Kidney capillary endothelial cell (primary cell): ENCODE data around the gene ARHGAP15.

Experiments used
- DNase-seq: peaks from one replicate; pipeline ENCODE4 v3.0.0-alpha.2; 2018; ENCODE audit warnings: low spot score

Gene ARHGAP15

DNA sequence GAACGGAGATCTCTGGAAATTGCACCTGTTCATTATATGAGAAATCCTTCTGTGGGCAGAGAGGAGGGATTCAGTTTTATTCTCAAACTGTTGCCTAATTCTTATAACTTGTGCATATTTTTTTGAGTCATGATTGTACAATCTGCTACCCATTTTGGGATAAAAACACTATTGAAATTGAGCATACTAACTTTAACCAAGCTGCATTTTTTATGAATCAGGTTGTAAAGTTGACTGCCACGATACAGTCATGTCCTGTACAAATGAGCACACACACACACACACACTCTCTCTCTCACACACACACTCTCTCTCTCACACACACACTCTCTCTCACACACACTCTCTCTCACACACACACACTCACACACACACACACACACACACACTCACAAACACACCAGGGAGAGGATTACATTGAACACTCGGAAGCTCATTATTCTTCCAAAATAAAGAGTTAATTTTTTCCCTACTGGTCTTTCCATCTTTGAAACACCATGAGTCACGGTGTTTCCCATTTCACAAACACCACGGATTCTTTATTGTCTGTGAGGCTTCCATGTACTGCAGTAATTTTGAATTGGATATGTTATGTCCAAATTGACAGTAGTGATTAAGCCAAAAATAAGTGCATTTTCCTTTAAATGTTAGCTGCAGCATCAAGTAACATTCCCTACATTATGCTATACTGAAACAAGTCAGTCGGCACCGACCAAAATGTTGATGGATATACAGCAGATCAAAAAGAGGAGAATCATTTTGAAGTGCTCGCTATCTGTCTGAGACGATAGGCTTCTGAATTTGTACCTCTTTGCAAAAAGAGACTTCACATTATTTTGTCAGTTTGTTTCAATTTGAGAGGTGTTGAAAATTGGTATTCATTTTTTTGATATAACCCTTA lies 216.9 kb downstream of the ARHGAP15 start:
- no peak for DNase-seq

DNA sequence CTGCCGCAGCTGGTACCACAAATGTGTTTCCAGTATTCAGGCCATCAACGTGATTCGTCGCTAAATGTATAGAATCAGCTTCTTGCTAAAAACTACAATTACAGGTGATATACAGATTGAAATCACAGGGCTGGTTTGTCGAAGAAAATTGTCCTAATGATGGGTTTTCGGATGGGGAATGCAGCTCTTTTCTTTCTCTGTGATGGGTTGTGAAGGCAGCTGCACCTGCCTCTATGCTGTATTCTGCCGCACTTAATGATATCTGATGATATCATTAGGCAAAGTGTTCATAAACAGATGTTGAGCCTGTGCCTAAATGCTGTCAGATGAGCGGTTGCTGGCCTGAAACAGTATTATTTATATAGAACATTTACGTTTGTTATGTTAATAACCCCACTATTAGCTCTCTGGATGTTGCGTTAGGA lies 218.1 kb downstream of the ARHGAP15 start:
- DNase-seq: no peak

DNA sequence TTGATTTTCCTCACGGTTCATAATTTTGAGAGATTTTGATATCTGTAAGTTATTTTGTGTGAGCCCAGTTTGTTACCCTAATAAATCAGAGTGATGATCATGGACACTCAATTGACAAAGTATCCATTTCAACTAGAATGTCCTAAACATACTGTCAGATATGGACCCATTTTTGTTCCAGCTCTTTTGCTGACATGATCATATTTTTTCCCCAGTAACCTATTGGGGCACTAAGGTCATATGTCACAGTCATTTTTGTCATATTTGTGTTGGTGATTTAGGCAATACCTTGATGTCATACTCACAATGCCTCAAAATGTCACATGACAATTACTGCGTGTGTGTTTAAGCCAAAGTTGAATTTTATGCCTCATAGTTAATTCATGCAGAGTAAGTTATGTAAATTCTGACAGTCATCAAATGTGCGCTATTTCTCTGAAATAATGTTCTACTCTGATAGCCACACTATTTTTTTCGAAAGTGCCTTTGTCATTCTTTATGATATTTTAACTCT lies 218.7 kb downstream of the ARHGAP15 start:
- no peak for DNase-seq

DNA sequence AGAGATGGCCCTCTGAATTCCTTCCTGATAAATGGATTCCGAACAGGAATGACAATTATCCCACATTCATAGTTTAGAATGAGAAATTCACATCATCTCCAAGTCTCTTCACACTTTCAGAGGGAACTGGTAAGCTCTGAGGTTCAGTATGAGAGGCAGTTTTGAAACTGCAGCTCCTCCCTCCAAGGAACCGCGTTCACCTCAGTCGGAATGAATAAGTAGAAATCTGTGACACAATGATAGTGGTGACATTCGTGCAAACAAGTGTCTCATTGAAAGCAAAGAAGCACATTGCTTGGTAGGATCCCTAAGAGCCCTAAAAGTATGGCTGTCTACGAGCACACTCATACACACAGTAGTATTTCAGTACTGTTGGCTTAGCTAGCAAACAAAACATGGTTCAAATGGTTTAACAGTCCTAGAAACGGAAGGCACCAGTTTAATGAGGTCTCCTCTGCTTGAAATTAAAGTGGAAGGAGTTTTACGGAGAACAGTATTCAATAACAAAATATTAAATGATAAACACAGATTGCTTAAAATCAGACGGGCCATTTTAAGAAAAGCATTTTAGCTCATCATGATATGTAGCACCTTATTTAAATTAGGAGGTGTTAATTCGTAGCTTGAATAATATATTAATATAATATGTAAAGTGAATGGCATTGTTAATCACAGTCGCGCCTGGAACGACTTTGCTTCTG lies 225.0 kb downstream of the ARHGAP15 start:
- DNase-seq: no peak

DNA sequence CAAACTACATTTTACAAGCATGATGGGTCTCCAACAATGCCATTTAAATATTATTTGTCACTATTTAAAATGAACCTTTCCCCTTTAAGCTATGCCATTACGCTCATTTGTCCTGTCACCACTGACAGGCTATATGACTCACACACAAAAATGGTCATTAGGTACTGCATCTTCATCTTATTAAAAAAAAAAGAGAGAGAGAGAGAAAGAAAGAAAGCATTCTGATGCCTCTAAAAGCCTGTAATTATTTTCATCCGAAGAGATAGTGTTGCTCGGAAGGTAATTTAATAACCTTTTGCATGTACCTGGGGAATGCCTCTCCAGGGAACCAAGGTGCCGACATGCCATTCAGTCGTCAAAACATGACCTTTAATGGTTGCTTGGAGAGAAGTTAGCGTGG lies 226.7 kb downstream of the ARHGAP15 start:
- no peak for DNase-seq

DNA sequence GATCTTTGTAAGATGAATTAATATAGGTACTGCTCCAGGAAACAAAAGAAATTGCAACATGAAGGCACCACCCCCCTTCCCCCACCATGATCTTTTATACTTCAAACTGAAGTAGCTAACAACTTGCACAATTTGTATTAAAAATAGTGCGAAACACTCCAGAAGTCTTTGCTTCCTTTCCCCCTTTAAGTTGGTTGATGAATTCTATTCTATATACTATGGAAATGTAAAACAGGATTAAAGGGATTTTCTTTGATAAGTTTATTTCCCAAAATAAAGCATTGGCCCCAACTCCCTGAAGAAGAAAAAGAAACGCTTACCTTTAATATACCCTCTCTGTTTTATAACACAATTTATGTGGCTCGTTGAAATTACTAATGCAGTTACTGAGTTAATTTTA lies 227.1 kb downstream of the ARHGAP15 start:
- no peak for DNase-seq

DNA sequence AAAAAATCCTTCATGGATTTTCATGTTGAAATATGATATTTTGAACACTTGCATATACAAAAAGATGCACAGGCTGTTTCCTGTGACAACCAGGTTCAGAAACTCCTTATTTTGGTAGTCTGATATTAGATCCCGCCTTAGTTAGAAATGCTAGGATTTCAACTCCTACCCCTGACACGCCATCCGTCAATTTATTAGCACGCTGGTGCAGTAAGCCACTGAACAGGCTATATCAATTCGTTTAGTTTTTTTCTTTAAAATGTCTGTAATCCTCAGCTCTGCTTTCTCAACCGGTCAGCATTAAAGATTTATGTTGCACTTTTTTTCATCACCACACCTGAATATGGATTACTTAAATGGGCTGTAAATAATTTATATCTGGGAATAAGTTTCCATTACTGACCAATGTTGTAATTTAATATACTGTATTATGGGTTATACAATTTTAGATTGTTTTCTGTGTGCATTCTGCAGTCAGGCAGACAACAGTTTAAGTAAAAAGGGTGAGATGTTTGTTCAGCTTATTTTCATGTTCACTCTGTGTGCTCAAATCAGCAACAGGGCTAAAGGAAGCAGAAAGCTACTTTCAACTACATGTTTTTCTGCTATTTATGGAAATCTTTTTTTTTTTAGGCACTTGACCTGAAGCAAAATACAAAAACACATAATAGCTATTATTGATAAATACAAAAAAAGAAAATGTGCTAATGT lies 227.7 kb downstream of the ARHGAP15 start:
- no peak for DNase-seq

DNA sequence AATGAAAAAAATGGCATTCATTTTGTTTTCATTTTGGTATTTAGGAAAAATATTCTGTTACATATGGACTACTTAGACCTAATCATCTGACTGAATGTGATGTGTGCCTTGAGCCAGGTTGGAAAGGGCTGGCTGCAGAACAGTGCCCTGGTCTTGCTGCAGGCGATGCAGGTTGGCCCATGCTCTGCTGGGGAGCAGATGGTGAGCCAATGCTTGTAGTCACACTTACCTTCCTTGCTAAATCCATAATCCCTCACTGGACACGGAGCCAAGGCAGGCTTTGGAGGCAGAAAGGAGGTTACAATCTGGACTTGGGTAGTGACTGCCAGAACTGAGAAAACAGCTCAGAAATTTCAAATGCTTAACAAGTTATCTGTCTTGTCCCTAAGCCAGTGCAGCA lies 228.7 kb downstream of the ARHGAP15 start:
- no peak for DNase-seq

DNA sequence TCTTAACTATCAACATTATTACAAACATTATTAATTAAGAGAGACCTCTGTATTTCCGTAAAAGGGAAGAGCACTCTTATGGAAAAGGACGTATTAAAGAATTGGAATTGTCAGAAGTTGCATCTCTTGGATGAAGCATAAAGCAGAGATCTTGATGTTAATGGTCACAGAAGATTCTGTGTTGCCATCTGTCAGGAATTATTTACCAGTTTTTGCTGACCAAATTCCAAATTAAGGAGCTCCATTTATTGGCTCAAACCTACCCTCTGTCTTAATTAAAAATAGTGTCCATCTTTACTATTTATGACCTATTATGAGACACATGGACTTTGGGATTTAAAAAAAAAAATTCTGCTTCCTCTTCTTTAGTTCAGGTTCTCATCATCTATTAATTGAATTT lies 232.1 kb downstream of the ARHGAP15 start:
- no peak for DNase-seq

DNA sequence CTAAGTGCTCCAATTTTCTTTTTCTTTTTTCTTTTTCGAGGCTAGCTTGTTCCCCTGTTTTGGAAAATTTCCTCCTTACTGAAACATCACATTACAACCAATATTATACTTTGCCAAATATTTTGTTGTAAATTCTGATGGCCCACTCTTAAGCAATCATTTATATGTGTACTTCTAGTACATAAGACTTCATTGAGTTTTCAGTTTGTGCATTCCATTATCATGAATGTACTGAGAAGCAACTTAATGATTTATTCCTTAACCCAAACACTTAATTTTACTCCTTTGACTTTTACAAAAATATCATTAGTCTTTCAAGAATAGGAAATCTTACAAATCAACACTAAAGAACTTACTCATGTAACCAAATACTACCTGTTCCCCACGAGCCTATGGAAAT lies 242.4 kb downstream of the ARHGAP15 start:
- no peak for DNase-seq

DNA sequence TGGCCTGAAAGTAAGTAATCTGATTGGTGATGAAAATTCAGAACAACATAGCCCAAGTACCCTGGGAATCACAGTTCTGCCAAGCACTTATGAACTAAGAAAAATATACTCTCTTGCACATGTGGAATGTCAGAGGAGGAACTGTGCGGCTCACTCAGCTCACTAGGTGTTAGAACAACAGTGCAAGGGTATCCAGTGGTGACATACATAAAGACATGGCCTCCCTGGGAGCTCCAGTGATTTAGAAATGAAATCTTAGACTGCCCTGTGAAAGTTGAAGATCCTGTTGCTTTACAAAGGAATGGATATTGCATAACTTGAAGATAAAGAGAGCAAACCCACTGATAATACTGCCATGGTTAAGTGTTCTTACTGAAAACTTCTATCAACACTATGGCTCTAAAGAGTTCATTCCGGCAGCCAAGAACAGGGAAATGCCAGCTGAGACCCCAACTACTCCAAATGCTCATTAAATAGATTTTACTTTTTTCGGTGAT lies 246.2 kb downstream of the ARHGAP15 start:
- no peak for DNase-seq

DNA sequence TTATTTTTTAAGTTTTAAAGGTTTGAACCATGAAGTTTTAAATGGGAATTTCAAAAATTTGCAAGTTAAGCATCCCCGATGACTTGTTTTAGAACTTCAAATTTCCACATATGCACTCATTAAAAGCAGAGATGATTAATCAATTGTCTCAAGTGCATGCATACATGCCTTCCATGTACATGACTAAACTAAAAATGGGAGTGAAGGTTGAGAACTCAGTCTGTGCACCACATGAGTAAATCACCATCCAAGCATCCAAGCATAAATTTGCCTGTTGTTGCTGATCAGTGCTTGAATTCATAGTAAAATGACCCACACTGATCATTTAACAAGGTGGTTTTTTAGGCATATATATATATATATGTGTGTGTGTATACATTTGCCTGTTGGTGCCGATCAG lies 249.8 kb downstream of the ARHGAP15 start:
- no peak for DNase-seq

DNA sequence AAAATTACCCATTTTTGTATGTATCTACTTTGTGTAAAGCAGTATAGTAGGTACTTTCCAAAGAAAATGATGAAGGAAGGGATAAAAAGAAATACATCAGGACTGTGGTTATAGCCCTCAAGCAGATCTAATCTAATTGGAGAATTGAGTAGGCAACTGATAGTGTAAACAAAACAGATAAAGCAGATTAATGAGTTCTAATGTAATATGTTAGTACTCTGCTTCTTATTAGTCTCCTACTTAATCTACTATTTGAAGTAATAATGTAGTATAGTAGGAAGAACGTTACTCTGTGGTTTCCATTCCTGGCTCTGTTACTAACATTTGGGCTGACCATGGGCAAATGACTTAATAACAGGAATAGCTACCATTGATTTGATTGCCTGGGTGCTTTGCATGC lies 250.7 kb downstream of the ARHGAP15 start:
- DNase-seq: no peak

DNA sequence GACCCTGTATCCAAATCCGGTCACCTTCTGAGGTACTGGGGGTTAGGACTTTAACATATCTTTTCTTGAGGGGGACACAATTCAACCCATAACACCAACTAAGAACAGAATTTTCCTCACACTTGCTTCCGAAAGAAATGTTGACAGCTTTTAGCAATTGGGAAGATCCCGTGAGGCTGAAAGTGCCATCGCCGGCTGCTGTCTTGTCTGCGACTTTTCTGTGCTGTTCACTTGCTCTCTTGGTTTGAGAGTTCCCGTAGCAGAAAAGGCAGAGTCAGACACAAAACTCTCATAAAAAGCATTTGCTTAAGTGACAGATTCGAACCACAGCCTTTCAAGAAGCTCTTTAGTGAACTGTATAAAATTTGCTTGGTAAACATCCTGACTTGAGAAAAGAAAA lies 253.4 kb downstream of the ARHGAP15 start:
- no peak for DNase-seq

DNA sequence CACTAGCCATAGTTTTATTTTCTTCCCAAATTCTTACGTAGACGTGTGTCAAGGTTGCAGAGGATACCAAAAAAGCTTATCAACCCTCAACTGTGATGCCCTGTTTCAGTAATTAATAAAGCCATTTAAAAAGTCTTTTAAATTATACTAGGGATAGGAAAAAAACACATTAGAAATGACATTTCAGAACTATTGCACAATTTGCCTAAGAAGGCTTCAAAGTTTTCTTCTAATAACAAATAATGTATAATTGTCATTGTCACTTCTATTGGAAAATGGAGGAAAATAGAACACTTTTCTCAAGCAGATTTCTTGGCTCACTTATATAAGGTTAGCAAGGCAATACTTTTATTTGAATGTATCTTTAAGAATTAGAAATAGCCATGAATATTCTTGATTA lies 253.8 kb downstream of the ARHGAP15 start:
- no peak for DNase-seq

DNA sequence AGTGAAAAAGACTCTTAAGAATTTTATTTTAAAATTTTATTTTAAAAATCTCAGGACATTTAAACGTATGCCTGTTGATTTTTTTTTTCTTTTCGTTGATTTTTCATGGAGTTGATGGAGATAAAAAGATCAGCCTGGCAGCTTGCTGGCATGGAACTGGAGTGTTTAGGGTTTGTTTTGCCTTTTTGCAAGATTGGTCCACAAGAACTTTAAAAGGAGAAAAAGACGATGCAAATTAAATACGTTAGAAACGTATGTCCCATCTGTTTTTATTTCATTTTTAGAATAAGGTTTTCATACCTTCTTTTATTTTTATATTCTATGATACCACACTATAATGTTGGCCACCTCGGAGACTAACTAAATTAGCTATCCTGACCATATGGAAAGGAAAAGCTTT lies 254.9 kb downstream of the ARHGAP15 start:
- DNase-seq: no peak

DNA sequence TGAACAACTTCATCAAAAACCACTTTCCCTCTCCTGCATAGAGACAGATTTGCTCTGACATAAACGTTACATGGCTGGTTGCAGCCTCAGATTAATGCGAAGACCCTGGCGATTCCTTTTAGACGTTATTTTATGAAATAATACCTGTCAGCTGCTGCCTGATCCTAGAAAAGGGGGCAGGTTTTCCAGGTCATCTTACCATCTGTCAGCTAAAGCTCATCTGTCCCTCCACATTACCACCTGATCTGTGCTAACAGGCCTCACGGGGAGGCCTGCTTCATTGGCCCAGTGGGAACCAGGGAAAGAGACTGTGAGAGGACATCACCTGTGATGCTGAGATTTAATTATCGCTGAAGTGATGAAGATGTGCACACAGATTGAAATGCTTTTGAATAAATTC lies 261.0 kb downstream of the ARHGAP15 start:
- no peak for DNase-seq

DNA sequence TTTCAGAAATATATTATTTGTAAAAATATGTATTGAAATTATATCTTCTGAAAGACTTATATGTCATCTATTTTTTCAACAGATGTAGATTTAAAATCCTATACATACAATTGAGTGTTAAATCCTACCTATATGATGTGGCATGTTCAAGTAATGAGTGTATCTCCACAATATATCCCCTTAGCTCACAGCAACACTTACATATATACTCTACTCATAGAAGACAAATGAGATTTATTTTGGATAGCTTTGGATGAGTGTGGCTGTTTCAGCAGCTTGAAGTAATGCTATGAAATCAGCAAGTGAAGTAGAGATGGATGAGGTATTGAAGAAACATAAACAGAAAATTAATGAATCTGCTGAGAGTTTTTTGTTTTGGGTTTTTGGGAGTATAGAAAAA lies 263.1 kb downstream of the ARHGAP15 start:
- no peak for DNase-seq

DNA sequence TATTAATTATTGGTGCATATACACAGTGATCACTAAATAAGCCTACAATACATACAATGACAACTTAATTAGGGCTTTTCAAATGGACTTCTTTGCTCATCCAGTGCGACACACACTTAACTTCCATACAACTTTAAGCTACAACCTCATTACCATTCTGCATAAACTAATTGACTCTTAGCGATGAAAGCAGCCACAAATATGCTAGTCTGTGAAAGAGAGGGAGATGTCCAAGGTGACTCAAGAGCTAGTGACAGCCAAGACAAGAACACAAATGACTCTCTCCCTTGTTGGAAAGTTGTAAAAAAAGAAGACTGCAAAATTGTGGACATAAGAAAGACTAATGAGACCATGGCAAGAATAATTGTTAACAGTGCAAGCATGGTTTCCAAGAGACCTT lies 264.8 kb downstream of the ARHGAP15 start:
- DNase-seq: no peak

DNA sequence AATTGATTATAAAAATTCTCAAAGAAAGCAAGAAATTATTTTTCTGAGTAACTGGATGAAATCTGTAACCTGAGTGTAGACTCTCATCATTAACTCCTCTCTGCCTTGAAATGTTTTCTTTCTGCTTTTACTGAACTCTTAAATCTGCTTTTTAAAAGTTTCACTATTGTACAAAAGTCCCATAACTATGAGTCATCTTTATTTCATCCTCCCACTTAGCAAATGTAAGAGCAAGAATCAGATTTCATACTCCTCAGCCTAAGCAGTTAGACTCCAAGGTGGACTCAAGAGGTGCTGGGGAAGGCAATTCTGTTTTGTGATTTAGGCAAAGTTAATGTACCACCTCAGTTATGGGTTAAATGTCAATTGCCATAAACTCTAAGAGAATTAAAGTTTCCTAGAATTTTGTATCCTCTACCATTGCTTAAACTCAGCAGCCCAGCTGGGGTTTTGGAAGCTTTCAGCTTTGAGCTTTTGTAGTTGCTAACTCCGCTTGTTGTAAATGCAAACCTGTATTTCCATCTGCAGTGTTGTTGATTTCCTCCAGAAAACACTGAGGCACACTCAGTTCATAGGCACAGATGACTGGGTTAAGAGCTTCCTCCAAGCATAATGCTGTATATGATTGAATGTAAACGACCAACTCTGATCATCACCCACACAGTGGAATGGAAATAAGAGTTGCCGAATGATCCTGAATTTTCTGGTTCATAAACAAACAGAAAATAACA lies 268.8 kb downstream of the ARHGAP15 start:
- no peak for DNase-seq

DNA sequence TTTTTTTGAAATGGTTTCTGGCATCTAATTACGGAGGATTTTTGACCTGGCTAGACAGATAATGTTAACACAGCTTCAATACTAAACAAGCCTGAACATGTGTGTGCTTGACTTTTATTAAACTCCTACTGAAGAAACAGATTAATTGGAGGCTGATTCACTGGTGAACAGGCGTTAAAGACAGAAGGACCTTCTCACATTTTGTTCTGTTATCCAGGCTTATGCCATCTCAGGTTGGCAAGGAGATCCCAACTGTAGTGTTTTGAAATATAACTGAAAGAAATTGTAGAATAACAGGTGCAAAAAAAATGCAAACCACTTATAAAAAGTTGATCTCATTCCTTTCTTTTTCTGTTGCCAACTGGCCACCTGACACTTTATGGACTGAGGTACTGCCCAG lies 269.6 kb downstream of the ARHGAP15 start:
- DNase-seq: no peak

DNA sequence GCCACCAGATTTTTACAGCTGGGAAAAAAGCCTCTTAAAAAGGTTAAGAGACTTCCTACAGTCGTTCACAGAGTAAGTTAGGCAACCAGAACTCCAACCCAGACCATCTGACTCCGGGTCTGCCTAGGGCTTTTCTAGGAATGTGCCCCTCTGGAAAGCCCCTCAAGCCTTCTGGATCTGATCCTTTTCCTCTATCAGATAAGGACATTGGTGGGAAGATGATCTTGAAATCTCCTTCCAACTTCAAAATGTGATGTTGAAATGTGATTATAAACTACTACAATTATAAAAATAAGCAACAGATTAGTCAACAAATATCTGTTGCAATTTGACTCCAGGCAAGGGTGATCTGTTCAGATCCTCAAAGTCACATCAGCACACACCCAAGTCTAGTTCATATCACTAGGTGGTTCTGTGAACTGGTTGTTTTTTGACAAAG lies 270.4 kb downstream of the ARHGAP15 start:
- no peak for DNase-seq
